BLaER1 treated with 17β-estradiol and CSF1 and Interleukin-3, amounts not matched to agents 10 nM and 100 nM (cell line): ENCODE measurements around the gene TMEM187.

Experiments
- H3K27ac ChIP-seq, 11 experiments: shearing (Covaris generic); formaldehyde crosslinking; 2 replicates each; pipeline ENCODE4 v1.8.1; 2022
- H3K27me3 ChIP-seq, 11 experiments: shearing (Covaris generic); formaldehyde crosslinking; 2 replicates each; pipeline ENCODE4 v1.8.1; 2022
- H3K36me3 ChIP-seq, 11 experiments: shearing (Covaris generic); formaldehyde crosslinking; 2 replicates each; pipeline ENCODE4 v1.8.1; 2022
- H3K4me1 ChIP-seq, 10 experiments: shearing (Covaris generic); formaldehyde crosslinking; 2 replicates each; pipeline ENCODE4 v1.8.1; 2022
- H3K4me2 ChIP-seq, 11 experiments: shearing (Covaris generic); formaldehyde crosslinking; 2 replicates each; pipeline ENCODE4 v1.8.1; 2022
- H3K4me3 ChIP-seq, 10 experiments: shearing (Covaris generic); formaldehyde crosslinking; 2 replicates each; pipeline ENCODE4 v1.8.1; 2022
- H3K9ac ChIP-seq, 11 experiments: shearing (Covaris generic); formaldehyde crosslinking; 2 replicates each; pipeline ENCODE4 v1.8.1; 2022
- H3K9me3 ChIP-seq, 11 experiments: shearing (Covaris generic); formaldehyde crosslinking; replicated peaks in 1 of 11; 2 replicates each; pipeline ENCODE4 v1.8.1; 2022
- H4K20me1 ChIP-seq, 11 experiments: shearing (Covaris generic); formaldehyde crosslinking; 2 replicates each; pipeline ENCODE4 v1.8.1; 2022
- Cebpa-rat ChIP-seq, 11 experiments: shearing (Covaris generic); IDR thresholded peaks; 2 replicates each; pipeline ENCODE4 v1.8.1; 2022

Gene TMEM187

GRCh38 chrX:153972368-153973126 is at the start of gene TMEM187:
TSS of gene TMEM187 (plus strand) at chrX:153972754. CDS start at chrX:153982063, 9,309 bp downstream.
- Histone ChIP-seq H3K27me3 (peaks cover 67 to 74% (median 69%) of the 10 kb centered on the region in 11 experiments), H3K9me3 (no peaks in the 10 kb centered on the region), H3K4me2 (peak within 1 kb of the TSS; percentile 82 to 92 (median 89)), H3K36me3 (peaks cover 0 to 13% (median 0%) of the 10 kb centered on the region in 11 experiments; a peak in 5 of 22 replicates), H3K9ac (peak within 1 kb of the TSS; percentile 92 to 100 (median 98)), H3K4me3 (peak within 1 kb of the TSS; percentile 72 to 97 (median 86)), H3K4me1 (peaks cover 40 to 55% (median 45%) of the 10 kb centered on the region in 10 experiments), H4K20me1 (peaks cover 51 to 87% (median 71%) of the 10 kb centered on the region in 11 experiments; a peak in 21 of 22 replicates), H3K27ac (peak within 1 kb of the TSS; percentile 93 to 100 (median 99))
- no peak for TF ChIP-seq Cebpa-rat (IDR thresholded peaks at IDR 0.05)

GRCh38 chrX:153922932-153923857 is 49.4 kb upstream of the TMEM187 start:
- Histone ChIP-seq H3K27ac (peak overlapping the region in 9 of 11 experiments; percentile 96 to 100 (median 97); a peak in 15 of 22 replicates), H3K4me1 (peaks cover 38 to 78% (median 68%) of the 10 kb centered on the region in 10 experiments), H3K36me3 (peaks cover 6 to 38% (median 34%) of the 10 kb centered on the region in 11 experiments; a peak in 20 of 22 replicates), H3K9me3 (peaks cover 0 to 23% (median 0%) of the 10 kb centered on the region in 11 experiments; a peak in 3 of 22 replicates), H4K20me1 (peaks cover 84 to 99% (median 99%) of the 10 kb centered on the region in 11 experiments), H3K4me3 (peak overlapping the region in 9 of 10 experiments; percentile 32 to 78 (median 68); a peak in 15 of 20 replicates), H3K9ac (peak overlapping the region; percentile 50 to 100 (median 92); a peak in 19 of 22 replicates), H3K4me2 (peak overlapping the region; percentile 87 to 99 (median 92)), H3K27me3 (peaks cover 78 to 94% (median 80%) of the 10 kb centered on the region in 11 experiments)
- TF ChIP-seq Cebpa-rat (IDR thresholded peaks at IDR 0.05): no peak

GRCh38 chrX:153924149-153924861 is 48.2 kb upstream of the TMEM187 start:
- peaks cover 81 to 97% (median 95%) of the 10 kb centered on the region in 11 experiments for H4K20me1 ChIP-seq
- peak in 1 of 11 experiments; percentile 67; a peak in 2 of 22 replicates for TF ChIP-seq Cebpa-rat (IDR thresholded peaks at IDR 0.05)
- H3K4me1 ChIP-seq: peaks cover 46 to 87% (median 77%) of the 10 kb centered on the region in 10 experiments
- peak overlapping the region; percentile 82 to 100 (median 94) for H3K9ac ChIP-seq
- H3K27me3 ChIP-seq: peaks cover 67 to 84% (median 69%) of the 10 kb centered on the region in 11 experiments
- peak overlapping the region; percentile 87 to 99 (median 92) for H3K4me2 ChIP-seq
- peaks cover 0 to 23% (median 0%) of the 10 kb centered on the region in 11 experiments; a peak in 3 of 22 replicates for H3K9me3 ChIP-seq
- peak overlapping the region; percentile 52 to 78 (median 67) for H3K4me3 ChIP-seq
- H3K36me3 ChIP-seq: peaks cover under 1 to 27% (median 22%) of the 10 kb centered on the region in 11 experiments; a peak in 21 of 22 replicates
- peak overlapping the region; percentile 29 to 100 (median 96); a peak in 21 of 22 replicates for H3K27ac ChIP-seq

GRCh38 chrX:153925387-153925738 is 47.2 kb upstream of the TMEM187 start:
- peaks cover 9 to 27% (median 19%) of the 10 kb centered on the region in 11 experiments for H3K36me3 ChIP-seq
- H3K9me3 ChIP-seq: peaks cover 0 to 23% (median 0%) of the 10 kb centered on the region in 11 experiments; a peak in 3 of 22 replicates
- H3K27ac ChIP-seq: peak overlapping the region; percentile 84 to 100 (median 96)
- peaks cover 81 to 97% (median 95%) of the 10 kb centered on the region in 11 experiments for H4K20me1 ChIP-seq
- H3K4me2 ChIP-seq: peak overlapping the region; percentile 87 to 99 (median 92)
- peaks cover 63 to 84% (median 69%) of the 10 kb centered on the region in 11 experiments for H3K27me3 ChIP-seq
- peak overlapping the region; percentile 52 to 78 (median 67) for H3K4me3 ChIP-seq
- peak overlapping the region; percentile 82 to 100 (median 94) for H3K9ac ChIP-seq
- TF ChIP-seq Cebpa-rat (IDR thresholded peaks at IDR 0.05): no peak
- H3K4me1 ChIP-seq: peaks cover 56 to 93% (median 87%) of the 10 kb centered on the region in 10 experiments

GRCh38 chrX:153925739-153926551 is 46.6 kb upstream of the TMEM187 start, which contains the start of gene ARHGAP4:
TSS of gene ARHGAP4 (minus strand) at chrX:153926264. CDS start at chrX:153926202, 62 bp downstream.
- peak within 1 kb of the TSS; percentile 84 to 100 (median 96) for H3K27ac ChIP-seq
- H3K9me3 ChIP-seq: peaks cover 0 to 23% (median 0%) of the 10 kb centered on the region in 11 experiments; a peak in 3 of 22 replicates
- H3K9ac ChIP-seq: peak within 1 kb of the TSS; percentile 82 to 100 (median 94)
- peak within 1 kb of the TSS; percentile 87 to 99 (median 92) for H3K4me2 ChIP-seq
- peaks cover 62 to 93% (median 92%) of the 10 kb centered on the region in 10 experiments for H3K4me1 ChIP-seq
- TF ChIP-seq Cebpa-rat (IDR thresholded peaks at IDR 0.05): no peak
- peaks cover 81 to 97% (median 95%) of the 10 kb centered on the region in 11 experiments for H4K20me1 ChIP-seq
- H3K4me3 ChIP-seq: peak within 1 kb of the TSS; percentile 58 to 78 (median 69)
- peaks cover 63 to 84% (median 69%) of the 10 kb centered on the region in 11 experiments for H3K27me3 ChIP-seq
- H3K36me3 ChIP-seq: peaks cover 12 to 27% (median 17%) of the 10 kb centered on the region in 11 experiments; a peak in 21 of 22 replicates

- H3K4me3 ChIP-seq: peak overlapping the region; percentile 52 to 78 (median 67)
- peak overlapping the region; percentile 84 to 100 (median 96) for H3K27ac ChIP-seq
- H4K20me1 ChIP-seq: peaks cover 81 to 97% (median 95%) of the 10 kb centered on the region in 11 experiments
- peak overlapping the region; percentile 82 to 100 (median 94) for H3K9ac ChIP-seq
- H3K36me3 ChIP-seq: peaks cover 12 to 27% (median 19%) of the 10 kb centered on the region in 11 experiments; a peak in 18 of 22 replicates
- H3K4me2 ChIP-seq: peak overlapping the region; percentile 87 to 99 (median 92)
- peaks cover 63 to 84% (median 69%) of the 10 kb centered on the region in 11 experiments for H3K27me3 ChIP-seq
- H3K9me3 ChIP-seq: peaks cover 0 to 23% (median 0%) of the 10 kb centered on the region in 11 experiments; a peak in 3 of 22 replicates
- TF ChIP-seq Cebpa-rat (IDR thresholded peaks at IDR 0.05): no peak
- H3K4me1 ChIP-seq: peaks cover 63 to 93% (median 89%) of the 10 kb centered on the region in 10 experiments
Measured at GRCh38 chrX:153926552-153926857, 46.0 kb upstream of the TMEM187 start.
